ENCODE measurements around the gene ADPRS.

ADPRS gene

DNA sequence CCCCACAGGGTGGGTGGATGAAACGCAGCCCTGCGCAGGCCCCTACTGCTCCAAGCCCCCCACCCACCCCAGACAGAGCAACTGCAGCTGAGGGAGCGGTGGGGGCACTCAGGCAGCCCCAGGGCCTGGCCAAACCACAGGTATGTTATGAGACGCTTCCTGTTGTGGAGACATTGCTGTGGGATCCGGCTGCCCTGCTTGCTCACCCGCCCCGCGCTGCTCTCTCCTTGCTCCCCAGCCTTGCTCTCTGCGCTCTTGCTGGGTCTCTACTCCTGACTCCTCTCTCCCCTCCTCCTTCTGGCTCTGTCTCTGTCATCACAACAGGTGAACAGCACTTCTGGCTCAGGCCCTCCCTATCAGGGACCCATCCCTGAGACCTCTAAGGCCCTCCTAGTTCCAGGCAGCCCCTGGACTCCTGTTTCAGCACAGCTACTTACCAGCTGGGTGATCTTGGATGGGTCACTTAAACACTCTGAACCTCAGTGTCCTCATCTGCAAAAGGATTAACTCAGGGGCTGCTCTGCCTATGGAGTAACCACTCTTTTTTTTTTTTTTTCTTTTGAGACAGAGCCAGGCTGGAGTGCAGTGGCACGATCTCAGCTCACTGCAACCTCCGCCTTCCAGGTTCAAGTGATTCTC lies 20.5 kb downstream of the ADPRS start:
- DNase-seq = no peak

DNA sequence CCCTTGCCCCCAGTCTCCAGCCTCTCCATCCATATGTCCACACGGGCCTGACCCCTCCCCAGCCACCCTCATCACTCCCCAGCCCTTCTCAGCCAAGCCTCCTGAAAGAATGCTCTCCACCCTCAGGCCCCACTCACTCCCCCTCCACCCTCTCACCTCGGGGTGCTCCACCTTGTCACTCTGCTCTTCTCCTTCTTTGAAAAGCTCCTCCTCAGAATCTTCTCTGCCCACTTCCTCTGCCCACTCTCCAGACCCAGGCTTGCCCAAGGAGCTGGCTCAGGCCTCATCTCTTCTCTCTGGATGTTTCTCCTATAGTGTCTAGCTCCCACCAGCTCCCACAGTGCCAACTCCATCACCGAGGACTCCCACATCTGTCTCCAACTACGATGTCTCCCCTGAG lies 22.5 kb downstream of the ADPRS start:
- no peak for DNase-seq

- DNase-seq = no peak
These were observed 24.1 kb downstream of the ADPRS start for GRCh38 chr1:36112823-36113222.

DNA sequence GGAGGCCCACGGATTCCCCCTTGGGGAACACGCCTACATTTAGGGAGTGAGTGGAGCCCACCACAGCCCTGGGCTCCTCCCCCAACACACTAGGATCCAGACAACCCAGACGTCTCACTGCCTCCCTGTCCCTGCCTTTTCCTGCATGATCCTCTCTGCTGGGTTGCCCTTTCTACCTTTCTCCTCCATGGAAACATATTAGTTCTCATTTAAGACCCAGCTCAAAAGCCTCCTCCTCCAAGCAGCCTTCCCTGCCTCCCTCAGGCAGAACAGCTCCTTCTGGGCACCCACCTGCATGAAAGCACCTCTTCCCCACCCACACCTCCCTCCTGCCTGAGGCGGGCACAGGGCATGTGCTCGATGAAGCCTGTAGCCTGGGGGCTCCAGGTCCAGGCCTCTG lies 25.7 kb downstream of the ADPRS start:
- no peak for DNase-seq

- peak; percentile 31 for DNase-seq
These were observed 26.5 kb downstream of the ADPRS start for GRCh38 chr1:36115200-36115669.

- DNase-seq = no peak
These were observed 27.2 kb downstream of the ADPRS start for GRCh38 chr1:36115931-36116330.

- no peak for DNase-seq
These were observed 28.2 kb downstream of the ADPRS start for GRCh38 chr1:36116901-36117300.

- DNase-seq = no peak
These were observed 29.9 kb downstream of the ADPRS start for GRCh38 chr1:36118447-36119204.

GRCh38 chr1:36119456-36119855 lies 30.8 kb downstream of the ADPRS start:
- no peak for DNase-seq

- DNase-seq = no peak
These were observed 33.7 kb downstream of the ADPRS start for GRCh38 chr1:36122062-36123030.

DNA sequence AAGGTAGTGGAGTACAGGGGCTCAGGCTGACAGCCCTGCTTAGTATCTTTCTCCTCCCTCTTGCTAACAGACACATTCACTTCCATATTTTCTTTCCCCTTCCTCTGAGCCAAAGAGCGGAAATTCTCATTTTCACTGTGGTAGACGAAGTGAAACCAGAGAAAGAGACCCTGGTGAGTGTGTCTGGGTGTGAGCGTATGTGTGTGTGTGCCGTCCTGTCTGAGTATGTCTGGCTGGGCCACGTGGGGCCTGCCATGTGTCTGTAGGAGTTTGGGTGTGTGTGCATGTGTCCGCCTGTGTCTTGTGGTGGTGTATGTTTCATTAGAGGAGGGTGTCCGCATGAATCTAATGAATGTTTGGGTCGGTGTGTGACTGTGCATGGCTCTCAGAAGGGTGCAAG lies 34.7 kb downstream of the ADPRS start:
- peak; percentile 30 for DNase-seq

GRCh38 chr1:36124404-36125128 lies 35.9 kb downstream of the ADPRS start:
- no peak for DNase-seq

DNA sequence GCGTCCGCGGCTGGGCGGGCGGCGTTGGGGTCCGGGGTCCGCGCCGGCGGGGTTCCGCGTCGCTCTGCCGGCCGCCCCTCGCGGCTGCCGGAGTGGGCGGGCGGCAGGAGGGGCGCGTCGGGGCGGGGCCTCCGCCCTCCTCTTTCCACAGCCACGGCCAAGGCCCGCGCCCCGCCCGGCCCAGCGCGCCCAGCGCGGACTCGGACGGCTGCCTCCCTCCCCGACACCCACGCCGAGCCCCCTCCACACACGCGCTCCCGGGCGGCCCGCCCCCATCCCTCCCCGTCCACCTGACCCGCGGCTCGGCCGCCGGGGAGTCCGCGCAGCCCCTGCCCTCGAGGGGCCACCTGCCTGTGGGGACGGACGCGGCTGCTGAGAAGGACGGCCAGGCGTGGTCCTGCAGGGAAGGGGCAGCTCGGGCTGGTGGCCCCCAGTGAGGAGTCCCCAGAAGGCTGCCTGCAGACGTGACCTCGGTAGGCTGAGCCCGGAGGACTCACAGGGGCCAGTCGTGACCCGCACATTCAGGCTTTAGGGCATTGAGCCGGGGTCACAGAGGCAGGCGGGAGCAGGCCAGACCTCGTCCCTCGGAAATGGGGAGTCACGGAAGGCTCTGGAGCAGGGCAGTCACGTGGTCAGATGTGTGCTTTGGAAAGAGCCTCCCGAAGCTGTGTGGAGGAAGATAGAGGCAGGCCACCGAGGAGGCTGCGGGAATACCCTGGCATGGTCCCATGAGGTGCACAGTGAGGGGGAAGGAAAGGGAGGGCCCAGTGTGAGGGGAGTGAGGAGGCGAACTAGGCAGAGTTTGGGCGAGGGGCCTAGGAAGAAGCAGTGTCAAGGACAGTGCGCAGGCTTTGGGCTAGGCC lies 36.7 kb downstream of the ADPRS start, which contains the start of gene COL8A2:
Gene COL8A2 (minus strand): TSS at position 94 of the 863 bp plus-strand sequence. CDS start 24,980 bp downstream, outside the sequence.
- DNase-seq = no peak

GRCh38 chr1:36126005-36126716 lies 37.5 kb downstream of the ADPRS start:
- DNase-seq = no peak

- no peak for DNase-seq
These were observed 38.3 kb downstream of the ADPRS start for GRCh38 chr1:36126797-36127500.

- DNase-seq = no peak
These were observed 39.6 kb downstream of the ADPRS start for GRCh38 chr1:36128126-36128904.

DNA sequence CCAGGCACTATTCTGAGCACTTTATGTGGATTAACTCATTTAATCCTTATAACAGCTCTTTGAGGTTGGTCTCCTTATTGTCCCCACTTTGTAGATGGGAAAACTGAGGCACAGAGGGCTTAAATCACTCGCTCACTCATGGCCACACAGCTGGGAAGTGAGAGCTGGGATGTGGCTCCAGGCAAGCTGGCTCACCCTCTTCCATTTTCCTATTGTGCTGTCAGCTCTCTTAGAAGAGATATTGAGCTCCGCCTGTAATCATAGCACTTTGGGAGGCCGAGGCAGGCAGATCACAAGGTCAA lies 40.2 kb downstream of the ADPRS start:
- no peak for DNase-seq

DNA sequence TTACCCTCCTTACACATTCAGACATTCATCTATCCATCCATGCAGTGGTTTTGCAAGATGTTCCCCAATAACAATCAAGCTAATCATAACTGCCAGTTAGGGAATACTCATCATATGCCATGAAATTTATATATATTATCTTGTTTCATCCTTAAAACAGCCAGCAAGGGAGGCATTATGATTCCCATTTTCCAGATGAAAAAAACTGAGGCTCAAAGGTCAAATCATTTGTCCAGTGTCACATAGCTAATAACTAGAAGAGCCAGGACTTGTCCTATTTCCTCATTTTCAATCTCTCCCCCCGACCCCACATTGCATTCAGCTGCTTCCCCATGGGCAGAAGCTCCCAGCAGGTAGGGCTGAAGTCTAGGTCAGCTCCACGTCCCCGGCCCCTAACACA lies 43.3 kb downstream of the ADPRS start:
- no peak for DNase-seq

- no peak for DNase-seq
These were observed 44.8 kb downstream of the ADPRS start for GRCh38 chr1:36133484-36133883.
